ENCODE results near the gene RAB4A.

Gene RAB4A

GRCh38 chr1:229339520-229339919, 68.6 kb downstream of the RAB4A start:
- peaks cover 3% of the 10 kb centered on the region for H3K36me3 Mint-ChIP-seq (ENCODE audit: low read depth)
- peak overlapping the region; percentile 82 for H3K4me3 Mint-ChIP-seq
- peaks cover 58% of the 10 kb centered on the region for H3K4me1 Mint-ChIP-seq (ENCODE audit: low read depth)
- H3K27ac Mint-ChIP-seq: peak overlapping the region; percentile 26
- H3K27me3 Mint-ChIP-seq: peaks cover 3% of the 10 kb centered on the region
- H3K9me3 Mint-ChIP-seq: no peaks in the 10 kb centered on the region

GRCh38 chr1:229340496-229340895, 69.6 kb downstream of the RAB4A start:
- H3K4me1 Mint-ChIP-seq (ENCODE audit: low read depth): peaks cover 58% of the 10 kb centered on the region
- H3K27ac Mint-ChIP-seq: peak overlapping the region; percentile 11
- peaks cover 11% of the 10 kb centered on the region for H3K27me3 Mint-ChIP-seq
- peak overlapping the region; percentile 82 for H3K4me3 Mint-ChIP-seq
- H3K9me3 Mint-ChIP-seq: no peaks in the 10 kb centered on the region
- H3K36me3 Mint-ChIP-seq (ENCODE audit: low read depth): no peaks in the 10 kb centered on the region

- H3K27ac Mint-ChIP-seq: peak overlapping the region; percentile 84
- peaks cover 52% of the 10 kb centered on the region for H3K4me1 Mint-ChIP-seq (ENCODE audit: low read depth)
- no peaks in the 10 kb centered on the region for H3K9me3 Mint-ChIP-seq
- peak overlapping the region; percentile 82 for H3K4me3 Mint-ChIP-seq
- H3K27me3 Mint-ChIP-seq: peaks cover 17% of the 10 kb centered on the region
- H3K36me3 Mint-ChIP-seq (ENCODE audit: low read depth): no peaks in the 10 kb centered on the region
Observed at GRCh38 chr1:229341774-229342655, 71.1 kb downstream of the RAB4A start.

DNA sequence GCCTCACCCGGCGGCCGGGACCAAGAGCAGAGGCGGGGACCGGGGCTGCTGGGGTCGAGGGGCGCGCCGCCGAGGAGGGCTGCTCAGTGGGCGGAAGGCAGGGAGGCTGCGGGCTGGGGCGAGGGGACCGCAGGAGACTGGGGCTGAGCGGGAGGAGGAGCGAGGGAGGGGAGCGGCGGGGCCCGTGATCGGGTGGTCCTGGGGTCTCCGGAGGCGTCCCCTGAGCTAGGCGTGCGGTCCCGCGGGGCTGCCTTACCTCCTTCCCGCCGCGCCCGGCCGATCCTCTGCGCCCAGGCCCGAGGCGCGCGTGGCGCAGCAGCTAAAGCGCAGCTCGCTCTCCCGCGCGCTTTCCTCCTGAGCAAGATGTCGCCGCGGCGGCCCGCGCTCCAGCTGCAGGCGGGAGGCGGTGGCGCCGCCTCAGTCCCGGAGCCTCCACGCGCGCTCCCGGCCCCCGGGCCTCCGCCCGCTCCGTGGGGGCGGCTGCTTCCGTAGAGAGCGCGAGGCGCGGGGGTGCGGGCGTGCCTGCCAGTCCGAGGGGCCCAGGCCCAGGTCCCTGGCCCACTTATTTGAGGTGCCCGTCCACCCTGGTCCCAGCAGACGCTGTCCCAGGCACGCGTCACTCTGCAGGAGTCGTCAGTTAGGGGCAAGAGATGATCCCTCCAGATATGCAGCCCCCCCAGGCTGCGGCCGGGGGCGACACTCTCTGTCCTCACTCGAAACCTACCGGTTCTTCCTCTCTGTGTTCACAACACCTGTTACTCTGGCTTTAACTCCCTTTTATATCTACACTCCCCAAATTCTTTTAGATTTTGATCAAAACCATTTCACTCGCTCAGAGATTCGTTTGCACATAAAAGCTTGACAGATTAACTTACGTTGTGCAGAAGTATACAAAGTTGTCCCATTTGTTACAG, 72.0 kb downstream of the RAB4A start, which contains the start of gene CCSAP:
Gene CCSAP (minus strand): TSS at position 392 of the 914 bp plus-strand sequence. CDS start 582 bp downstream, outside the sequence.
- H3K27me3 Mint-ChIP-seq: peaks cover 23% of the 10 kb centered on the region
- H3K27ac Mint-ChIP-seq: peak within 1 kb of the TSS; percentile 88
- no peaks in the 10 kb centered on the region for H3K36me3 Mint-ChIP-seq (ENCODE audit: low read depth)
- peak within 1 kb of the TSS; percentile 86 for H3K4me3 Mint-ChIP-seq
- no peaks in the 10 kb centered on the region for H3K9me3 Mint-ChIP-seq
- H3K4me1 Mint-ChIP-seq (ENCODE audit: low read depth): peaks cover 44% of the 10 kb centered on the region

GRCh38 chr1:229344139-229344538, 73.2 kb downstream of the RAB4A start:
- peaks cover 31% of the 10 kb centered on the region for H3K4me1 Mint-ChIP-seq (ENCODE audit: low read depth)
- peaks cover 23% of the 10 kb centered on the region for H3K27me3 Mint-ChIP-seq
- H3K4me3 Mint-ChIP-seq: peak overlapping the region; percentile 86
- no peak overlapping the region for H3K27ac Mint-ChIP-seq
- no peaks in the 10 kb centered on the region for H3K9me3 Mint-ChIP-seq
- H3K36me3 Mint-ChIP-seq (ENCODE audit: low read depth): no peaks in the 10 kb centered on the region

DNA sequence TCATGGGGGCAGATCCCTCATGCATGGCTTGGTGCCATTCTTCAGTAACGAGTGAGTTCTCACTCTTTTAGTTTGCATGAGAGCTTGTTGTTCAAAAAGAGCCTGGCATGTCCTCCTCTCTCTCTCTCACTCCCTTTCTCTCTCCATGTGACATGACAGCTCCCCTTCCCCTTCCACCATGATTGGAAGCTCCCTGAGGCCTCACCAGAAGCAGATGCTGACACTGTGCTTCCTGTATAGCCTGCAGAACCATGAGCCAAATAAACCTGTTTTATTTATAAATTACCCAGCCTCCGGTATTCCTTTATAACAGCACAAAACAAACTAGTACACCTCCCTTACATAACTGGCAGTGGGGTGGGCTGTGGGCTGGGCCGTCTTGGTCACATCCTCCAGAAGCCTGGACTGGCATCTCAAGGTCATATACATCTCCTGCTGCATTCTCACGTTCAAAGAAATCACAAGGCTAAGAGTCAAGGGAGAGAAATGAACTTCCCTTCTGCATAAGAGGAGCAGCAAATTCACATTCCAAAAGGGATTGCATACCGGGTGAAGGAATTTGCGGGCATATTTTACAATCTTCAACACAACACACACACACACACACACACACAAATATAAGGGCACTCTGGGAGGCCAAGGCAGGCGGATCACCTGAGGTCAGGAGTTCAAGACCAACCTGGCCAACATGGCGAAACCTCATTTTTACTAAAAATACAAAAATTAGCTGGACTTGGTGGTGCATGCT, 74.2 kb downstream of the RAB4A start:
- no peak overlapping the region for H3K4me3 Mint-ChIP-seq
- H3K9me3 Mint-ChIP-seq: no peaks in the 10 kb centered on the region
- H3K27ac Mint-ChIP-seq: no peak overlapping the region
- H3K27me3 Mint-ChIP-seq: peaks cover 23% of the 10 kb centered on the region
- H3K4me1 Mint-ChIP-seq (ENCODE audit: low read depth): peaks cover 22% of the 10 kb centered on the region
- H3K36me3 Mint-ChIP-seq (ENCODE audit: low read depth): no peaks in the 10 kb centered on the region

DNA sequence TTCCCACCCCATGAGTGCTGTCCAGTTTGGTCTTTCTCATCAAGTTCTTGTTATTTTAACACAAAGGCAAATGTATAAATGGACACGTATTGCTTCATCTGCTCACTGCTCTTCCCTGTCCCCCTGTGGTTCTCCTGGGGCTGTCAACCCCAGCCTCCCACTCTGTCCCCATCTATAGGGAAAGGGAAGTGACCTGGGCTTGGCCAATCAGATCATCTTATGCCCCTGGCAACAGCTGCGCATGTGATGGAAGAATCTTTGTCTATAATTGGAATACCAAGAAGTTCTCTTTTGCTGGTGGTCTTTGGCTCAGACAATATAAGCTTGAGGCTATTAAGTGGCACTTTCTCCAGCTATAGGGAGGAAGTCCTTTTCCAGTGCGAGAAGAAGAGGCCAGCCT, 76.6 kb downstream of the RAB4A start:
- H3K27ac Mint-ChIP-seq: no peak overlapping the region
- H3K9me3 Mint-ChIP-seq: no peaks in the 10 kb centered on the region
- no peaks in the 10 kb centered on the region for H3K36me3 Mint-ChIP-seq (ENCODE audit: low read depth)
- H3K4me3 Mint-ChIP-seq: no peak overlapping the region
- peaks cover 30% of the 10 kb centered on the region for H3K27me3 Mint-ChIP-seq
- H3K4me1 Mint-ChIP-seq (ENCODE audit: low read depth): peaks cover 6% of the 10 kb centered on the region

- Mint-ChIP-seq H3K4me1 (ENCODE audit: low read depth) (no peaks in the 10 kb centered on the region), H3K27me3 (peaks cover 41% of the 10 kb centered on the region), H3K27ac (no peak overlapping the region), H3K4me3 (no peak overlapping the region), H3K36me3 (ENCODE audit: low read depth) (no peaks in the 10 kb centered on the region), H3K9me3 (no peaks in the 10 kb centered on the region)
Observed at GRCh38 chr1:229349463-229350385, 78.8 kb downstream of the RAB4A start.

DNA sequence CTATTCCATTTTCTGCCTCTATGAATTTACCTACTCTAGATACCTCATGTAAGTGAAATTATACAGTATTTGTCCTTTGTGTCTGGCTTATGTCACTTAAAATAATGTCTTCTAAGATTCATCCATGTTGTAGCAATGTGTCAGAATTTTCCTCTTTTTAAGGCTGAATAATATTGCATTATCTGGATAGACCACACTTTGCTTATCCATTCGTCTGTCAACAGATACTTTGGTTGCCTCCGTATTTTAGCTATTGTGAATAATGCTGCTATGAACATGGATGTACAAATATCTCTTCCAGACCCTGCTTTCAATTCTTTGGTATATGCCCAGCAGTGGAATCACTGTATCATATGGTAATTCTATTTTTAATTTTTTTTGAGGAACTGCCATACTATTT, 82.1 kb downstream of the RAB4A start:
- Mint-ChIP-seq H3K9me3 (peaks cover 12% of the 10 kb centered on the region), H3K4me1 (ENCODE audit: low read depth) (no peaks in the 10 kb centered on the region), H3K36me3 (ENCODE audit: low read depth) (no peaks in the 10 kb centered on the region), H3K4me3 (no peak overlapping the region), H3K27me3 (peaks cover 52% of the 10 kb centered on the region), H3K27ac (no peak overlapping the region)

DNA sequence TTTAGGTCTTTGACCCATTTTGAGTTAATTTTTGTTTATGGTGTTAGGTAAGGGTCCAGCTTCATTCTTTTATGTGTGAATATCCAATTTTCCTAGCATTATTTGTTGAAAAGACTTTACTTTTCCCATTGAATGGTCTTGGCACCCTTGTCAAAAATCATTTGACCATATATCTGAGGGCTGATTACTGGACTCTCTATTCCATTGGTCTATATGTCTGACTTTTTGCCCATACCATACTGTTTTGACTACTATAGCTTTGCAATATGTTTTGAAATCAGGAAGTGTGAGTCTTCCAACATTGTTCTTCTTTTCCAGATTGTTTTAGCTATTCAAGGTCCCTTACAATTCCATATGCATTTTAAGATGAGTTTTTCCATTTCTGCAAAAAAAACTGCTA, 83.3 kb downstream of the RAB4A start:
- no peaks in the 10 kb centered on the region for H3K36me3 Mint-ChIP-seq (ENCODE audit: low read depth)
- peaks cover 12% of the 10 kb centered on the region for H3K9me3 Mint-ChIP-seq
- H3K4me1 Mint-ChIP-seq (ENCODE audit: low read depth): no peaks in the 10 kb centered on the region
- peaks cover 59% of the 10 kb centered on the region for H3K27me3 Mint-ChIP-seq
- H3K27ac Mint-ChIP-seq: no peak overlapping the region
- H3K4me3 Mint-ChIP-seq: no peak overlapping the region
